Immature natural killer cell (primary cell): Measurements from ENCODE around the gene ULBP2. TPM values are rescaled to one million over a fixed set of nuclear protein-coding genes. Genes with fewer than 3 reads are reported as not detected.
"Not testable (repeated sequence)": the region's sequence is repeated elsewhere in the genome, so short reads cannot be mapped to it uniquely, and the experiment has no call there.

Experiments used
- DNase-seq, 3 donors: peaks; one replicate each; pipeline ENCODE4 v3.0.0; 2022; ENCODE audit warnings: mixed read lengths in 1 of 3
- H3K27ac Mint-ChIP-seq, 6 donors: one replicate each; pipeline ENCODE4 v1.8.0; 2020; ENCODE audit warnings: mixed read lengths in 6 of 6, mild to moderate bottlenecking in 5 of 6, inconsistent platforms in 4 of 6, moderate library complexity in 3 of 6
- H3K27me3 Mint-ChIP-seq, 3 donors: one replicate each; pipeline ENCODE4 v1.8.0; 2020 to 2021; ENCODE audit warnings: low read depth in 3 of 3, mild to moderate bottlenecking in 3 of 3, mixed read lengths in 3 of 3, moderate library complexity in 3 of 3, inconsistent platforms in 1 of 3
- H3K36me3 Mint-ChIP-seq, 3 donors: one replicate each; pipeline ENCODE4 v1.8.0; 2020; ENCODE audit warnings: mixed read lengths in 3 of 3, inconsistent platforms in 2 of 3, mild to moderate bottlenecking in 2 of 3
- H3K4me1 Mint-ChIP-seq, 2 donors: one replicate each; pipeline ENCODE4 v1.8.0; 2020; ENCODE audit warnings: inconsistent platforms in 2 of 2, mild to moderate bottlenecking in 2 of 2, mixed read lengths in 2 of 2, moderate library complexity in 1 of 2
- H3K4me3 Mint-ChIP-seq, 5 donors: one replicate each; pipeline ENCODE4 v1.8.0; 2020; ENCODE audit warnings: mild to moderate bottlenecking in 5 of 5, mixed read lengths in 5 of 5, inconsistent platforms in 3 of 5, moderate library complexity in 3 of 5
- H3K9me3 Mint-ChIP-seq, 6 donors: one replicate each; pipeline ENCODE4 v1.8.0; 2020; ENCODE audit warnings: mild to moderate bottlenecking in 6 of 6, mixed read lengths in 6 of 6, inconsistent platforms in 4 of 6, moderate library complexity in 3 of 6
- polyA plus RNA-seq, 3 donors: library from polyadenylated mRNA; unstranded; fragments of 300-500 nt; fragmentation: Illumina TruSeq; gene quantifications; one replicate each; pipeline ENCODE4 v1.2.3, GENCODE V29; 2021

The ULBP2 gene
- polyA plus RNA-seq, 3 donors from 2014 or later: 0.83 to 0.88 TPM; not detected in 1

DNA sequence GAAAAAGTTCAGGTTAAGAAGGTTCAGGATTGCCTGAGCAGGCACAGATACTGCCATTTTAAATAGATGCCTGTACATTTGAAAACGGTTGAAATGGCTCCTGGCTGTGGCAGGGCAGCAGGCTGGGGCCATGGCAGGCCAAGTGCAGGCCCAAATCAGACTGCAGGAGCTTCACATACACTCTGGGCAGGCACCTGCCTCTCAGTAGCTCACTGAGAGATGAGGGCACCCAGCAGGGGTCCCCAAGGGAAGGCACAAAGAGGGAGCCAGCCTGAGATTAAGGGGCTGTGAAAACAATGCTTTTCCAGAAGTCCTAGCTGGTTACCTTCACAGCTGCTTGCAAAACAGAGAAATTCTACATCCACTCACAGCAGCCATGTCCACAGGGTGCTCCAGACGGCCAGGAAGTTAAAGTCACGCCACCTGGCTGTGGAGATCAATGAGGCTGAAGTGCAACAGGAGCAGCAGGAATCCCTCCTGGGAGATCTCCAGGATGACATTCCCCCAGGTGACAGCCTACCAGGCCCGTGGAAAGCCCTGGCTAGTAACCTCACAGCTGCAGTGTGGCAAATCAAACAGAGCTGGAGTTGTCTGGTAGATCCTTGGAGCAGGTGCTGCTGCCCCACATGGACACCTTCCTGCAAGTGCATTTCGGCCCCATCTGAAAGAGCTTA lies 37.7 kb upstream of the ULBP2 start:
- no peaks in the 10 kb centered on the region for H3K4me1 Mint-ChIP-seq
- H3K27ac Mint-ChIP-seq: no peak overlapping the region
- DNase-seq: no peak
- peaks cover 0 to 8% (median 2%) of the 10 kb centered on the region in 6 donors for H3K9me3 Mint-ChIP-seq
- peaks cover 4 to 5% (median 4%) of the 10 kb centered on the region in 3 donors for H3K36me3 Mint-ChIP-seq
- no peak overlapping the region for H3K4me3 Mint-ChIP-seq
- H3K27me3 Mint-ChIP-seq: peaks cover 5 to 7% (median 6%) of the 10 kb centered on the region in 3 donors

DNA sequence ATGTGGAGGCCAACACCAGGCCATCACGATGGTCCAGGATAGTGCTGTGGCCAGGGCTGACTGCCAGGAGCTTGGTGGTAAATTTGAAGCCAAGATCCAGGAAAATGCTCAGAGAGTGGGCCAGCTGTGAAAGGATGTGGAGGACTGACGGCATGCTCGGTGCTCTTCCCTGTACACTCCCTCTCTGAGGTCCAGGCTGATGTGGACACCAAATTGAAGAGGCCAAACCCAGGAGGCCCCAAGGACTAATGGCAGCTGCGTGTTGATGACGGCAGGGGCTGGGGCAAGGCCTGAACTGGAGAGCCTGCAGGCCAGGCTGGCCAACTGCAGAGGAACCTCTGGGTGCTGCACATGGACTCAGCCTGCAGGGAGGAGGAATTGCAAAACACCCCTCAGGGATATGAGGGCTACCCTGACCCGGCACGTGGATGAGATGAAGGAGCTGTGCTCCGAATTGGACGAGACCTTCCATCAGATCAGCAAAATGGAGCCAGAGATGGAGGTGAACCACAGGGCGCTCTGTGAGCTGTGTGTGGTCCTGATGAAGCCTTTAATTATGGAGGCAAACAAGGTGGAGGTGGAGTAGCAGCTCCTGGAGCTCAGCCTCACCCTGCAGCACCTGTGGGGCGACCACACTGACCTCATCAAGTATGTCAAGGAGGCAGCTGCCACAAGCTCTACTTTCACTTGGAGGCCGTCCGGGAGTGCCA lies 37.0 kb upstream of the ULBP2 start:
- no peak for DNase-seq
- Mint-ChIP-seq H3K9me3 (peaks cover 0 to 8% (median 2%) of the 10 kb centered on the region in 6 donors), H3K27me3 (peaks cover 2 to 7% (median 6%) of the 10 kb centered on the region in 3 donors), H3K4me1 (no peaks in the 10 kb centered on the region), H3K27ac (no peak overlapping the region), H3K4me3 (no peak overlapping the region), H3K36me3 (peaks cover 4 to 5% (median 4%) of the 10 kb centered on the region in 3 donors)

DNA sequence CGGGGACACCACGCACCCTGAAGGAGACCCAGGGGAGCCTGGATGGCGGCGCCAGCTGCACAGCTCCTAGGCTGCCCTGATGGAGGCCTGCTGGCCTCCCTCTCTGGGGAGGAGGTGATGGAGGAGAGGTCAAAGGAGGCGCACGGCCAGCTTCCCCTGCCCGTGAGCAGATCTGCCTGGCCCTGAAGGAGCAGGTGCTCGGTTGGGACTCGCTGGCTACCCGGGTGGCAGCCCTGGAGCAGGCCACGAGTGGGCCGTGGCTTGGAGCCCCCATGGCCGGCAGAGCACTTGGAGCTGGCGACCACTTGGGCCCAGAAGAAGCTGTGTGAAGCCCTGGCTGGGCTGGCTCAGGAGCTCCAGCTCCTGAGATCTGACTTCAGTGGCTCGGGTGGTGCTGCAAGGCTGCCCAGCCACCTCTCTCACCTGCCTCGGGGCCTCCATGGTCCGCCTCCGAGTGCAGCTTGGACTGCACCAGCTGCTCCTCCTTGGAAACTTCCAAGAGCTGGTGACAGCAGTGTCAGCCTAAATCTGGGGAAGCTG lies 36.4 kb upstream of the ULBP2 start:
- Mint-ChIP-seq H3K36me3 (peaks cover 4 to 5% (median 4%) of the 10 kb centered on the region in 3 donors), H3K4me1 (no peaks in the 10 kb centered on the region), H3K4me3 (no peak overlapping the region), H3K27ac (no peak overlapping the region), H3K9me3 (peaks cover 0 to 8% (median 2%) of the 10 kb centered on the region in 6 donors), H3K27me3 (peaks cover 3 to 6% (median 5%) of the 10 kb centered on the region in 3 donors)
- DNase-seq: no peak

DNA sequence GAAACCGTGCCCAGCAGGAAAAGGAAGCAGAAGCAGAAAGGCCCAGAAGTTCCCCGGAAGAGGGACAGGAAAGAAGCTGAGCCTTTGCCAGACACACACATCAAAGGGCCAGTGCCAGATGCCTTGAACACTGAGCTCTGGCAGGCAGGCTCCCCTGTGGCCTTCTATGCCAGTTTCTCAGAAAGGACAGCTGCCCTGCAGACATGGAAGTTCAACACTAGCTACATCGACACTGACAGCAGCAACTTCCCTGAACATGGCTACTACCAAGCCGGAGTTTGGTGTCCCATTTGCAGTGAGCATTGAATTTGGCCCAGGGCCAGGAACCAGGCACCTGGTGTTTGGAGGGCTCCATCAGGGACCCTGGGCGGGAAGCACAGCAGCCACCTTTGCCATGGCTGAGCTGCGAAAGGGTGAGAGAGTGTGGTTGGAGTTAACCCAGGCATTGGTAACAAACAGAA lies 35.9 kb upstream of the ULBP2 start:
- no peaks in the 10 kb centered on the region for H3K4me1 Mint-ChIP-seq
- H3K4me3 Mint-ChIP-seq: no peak overlapping the region
- H3K27me3 Mint-ChIP-seq: peaks cover 3 to 8% (median 6%) of the 10 kb centered on the region in 3 donors
- H3K27ac Mint-ChIP-seq: no peak overlapping the region
- DNase-seq: no peak
- peaks cover 4 to 5% (median 4%) of the 10 kb centered on the region in 3 donors for H3K36me3 Mint-ChIP-seq
- peaks cover 0 to 8% (median 2%) of the 10 kb centered on the region in 6 donors for H3K9me3 Mint-ChIP-seq

DNA sequence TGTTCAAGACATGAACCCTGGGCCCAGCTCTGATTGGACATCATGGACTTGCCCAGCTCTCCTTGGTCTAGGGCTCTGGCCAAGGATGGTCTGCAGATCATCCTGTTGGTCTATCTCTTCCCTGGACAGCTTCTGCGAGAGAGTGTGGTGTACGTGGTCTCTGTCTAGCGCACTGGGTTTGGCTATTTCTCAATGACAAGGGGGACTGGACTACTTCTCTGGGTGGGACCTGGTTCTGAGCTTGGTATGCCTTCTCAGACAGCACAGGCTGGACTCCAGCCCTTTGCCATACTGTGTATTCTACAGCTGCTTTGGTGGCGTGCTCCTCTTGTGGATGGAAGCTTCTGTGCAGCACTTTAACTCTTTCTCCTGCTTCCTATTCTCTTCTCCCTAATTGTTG lies 35.4 kb upstream of the ULBP2 start:
- no peak overlapping the region for H3K4me3 Mint-ChIP-seq
- no peaks in the 10 kb centered on the region for H3K4me1 Mint-ChIP-seq
- peaks cover 3 to 11% (median 8%) of the 10 kb centered on the region in 3 donors for H3K27me3 Mint-ChIP-seq
- no peak overlapping the region for H3K27ac Mint-ChIP-seq
- H3K36me3 Mint-ChIP-seq: peaks cover 4 to 5% (median 4%) of the 10 kb centered on the region in 3 donors
- peaks cover 0 to 8% (median 2%) of the 10 kb centered on the region in 6 donors for H3K9me3 Mint-ChIP-seq
- DNase-seq: no peak

DNA sequence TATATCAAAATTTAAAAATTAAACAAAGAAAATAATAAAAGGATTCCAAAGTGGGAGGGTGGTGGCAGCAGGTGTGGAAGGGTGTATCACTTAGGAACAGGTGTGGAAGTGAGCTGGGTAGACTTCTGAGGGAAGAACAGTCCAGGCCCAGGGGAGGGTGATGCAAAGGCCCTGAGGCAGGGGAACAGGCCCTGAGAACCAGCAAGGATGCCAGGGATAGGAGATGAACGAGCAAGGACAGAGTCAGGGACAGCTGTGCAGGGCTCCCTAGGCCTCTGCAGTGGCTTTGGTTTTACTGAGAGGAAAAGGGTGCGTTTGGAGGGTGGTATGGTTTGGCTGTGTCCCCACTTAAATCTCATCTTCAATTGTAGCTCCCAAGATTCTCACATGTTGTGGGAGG lies 34.5 kb upstream of the ULBP2 start:
- Mint-ChIP-seq H3K36me3 (peaks cover 4 to 5% (median 4%) of the 10 kb centered on the region in 3 donors), H3K27me3 (peaks cover 3 to 14% (median 9%) of the 10 kb centered on the region in 3 donors), H3K4me1 (no peaks in the 10 kb centered on the region), H3K9me3 (peaks cover 0 to 8% (median 2%) of the 10 kb centered on the region in 6 donors), H3K27ac (no peak overlapping the region), H3K4me3 (no peak overlapping the region)
- no peak for DNase-seq

DNA sequence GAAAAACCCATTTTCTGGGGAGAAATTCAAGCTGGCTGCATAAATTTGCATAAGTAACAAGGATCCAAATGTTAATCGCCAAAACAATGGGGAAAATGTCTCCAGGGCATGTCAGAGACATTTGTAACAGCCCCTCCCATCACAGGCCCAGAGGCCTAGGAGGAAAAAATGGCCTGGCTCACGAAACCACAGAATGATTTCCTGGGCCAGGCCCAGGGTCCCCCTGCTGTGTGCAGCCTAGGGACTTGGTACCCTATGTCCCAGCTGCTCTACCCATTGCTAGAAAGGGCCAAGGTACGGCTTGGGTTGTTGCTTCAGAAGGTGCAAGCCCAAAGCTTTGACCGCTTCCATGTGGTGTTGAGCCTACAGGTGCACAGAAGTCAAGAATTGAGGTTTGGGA lies 33.3 kb upstream of the ULBP2 start:
- peaks cover 3 to 18% (median 11%) of the 10 kb centered on the region in 3 donors for H3K27me3 Mint-ChIP-seq
- not testable (repeated sequence) for H3K27ac Mint-ChIP-seq

DNA sequence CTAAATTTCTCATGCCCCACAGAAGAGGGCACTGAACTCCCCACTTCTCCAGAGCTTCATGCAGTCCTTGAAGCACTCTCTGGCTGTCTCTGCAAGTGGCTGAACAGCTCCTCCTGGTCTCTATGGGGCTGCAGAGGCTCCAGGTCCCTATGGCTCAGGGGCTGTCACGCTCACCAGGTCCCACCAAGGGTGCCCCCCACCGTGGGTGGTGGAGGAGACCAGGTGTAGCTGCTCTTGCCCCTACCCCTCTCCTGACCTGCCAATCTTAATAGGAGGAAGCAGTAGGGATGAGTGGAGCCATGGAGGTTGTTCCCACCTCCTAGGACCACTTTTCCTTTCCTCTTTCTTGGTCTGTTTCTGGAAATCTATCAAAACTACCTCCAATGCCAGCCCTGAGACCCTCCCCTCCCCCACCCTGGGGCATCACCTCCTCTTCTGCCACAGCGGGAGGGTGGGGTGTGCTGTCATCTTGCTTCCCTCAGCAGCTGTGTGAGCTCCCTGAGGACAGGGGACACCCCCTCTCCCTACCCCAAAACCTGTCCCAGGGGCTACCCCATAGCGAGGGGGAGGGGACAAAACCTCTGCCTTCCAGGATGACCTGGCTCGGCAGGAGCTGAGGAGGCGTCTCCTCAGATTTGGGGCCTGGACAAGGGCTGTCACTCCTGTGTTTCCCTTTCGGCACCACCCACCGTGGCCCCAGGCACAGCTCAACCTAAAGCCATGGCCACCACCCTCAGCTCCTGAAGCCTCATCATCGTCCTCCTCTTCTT lies 31.9 kb upstream of the ULBP2 start:
- Mint-ChIP-seq H3K4me3 (no peak overlapping the region), H3K9me3 (peaks cover 0 to 8% (median 2%) of the 10 kb centered on the region in 6 donors), H3K36me3 (peaks cover 4 to 5% (median 4%) of the 10 kb centered on the region in 3 donors), H3K27ac (no peak overlapping the region), H3K4me1 (no peaks in the 10 kb centered on the region), H3K27me3 (peaks cover 3 to 18% (median 14%) of the 10 kb centered on the region in 3 donors)
- no peak for DNase-seq

More for the DNA sequence above, 33.3 kb upstream of the ULBP2 start:
- H3K4me3 Mint-ChIP-seq, DNase-seq, H3K9me3 Mint-ChIP-seq, H3K4me1 Mint-ChIP-seq, H3K36me3 Mint-ChIP-seq: not testable (repeated sequence)

DNA sequence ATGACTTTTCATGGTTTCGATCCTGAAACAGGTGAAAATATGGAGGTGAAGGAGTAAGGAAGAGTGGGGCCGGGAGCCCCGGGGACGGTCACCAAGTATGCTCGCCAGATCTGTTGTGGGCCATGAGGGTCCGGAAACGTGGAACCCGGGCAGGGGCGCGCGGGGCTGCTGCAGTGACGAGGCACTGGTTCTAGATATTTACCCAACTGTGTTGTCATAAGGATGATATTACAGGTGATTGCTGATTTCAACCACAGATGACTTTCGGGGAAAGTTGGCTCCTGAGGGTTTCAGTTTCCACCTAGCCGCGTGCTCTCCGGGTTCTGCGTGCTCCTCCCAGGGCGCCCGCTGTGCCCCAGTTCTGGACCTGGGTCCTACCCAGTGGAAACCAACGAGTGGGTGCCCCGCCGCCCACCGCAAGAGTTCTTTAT lies 31.1 kb upstream of the ULBP2 start:
- H3K27me3 Mint-ChIP-seq: peaks cover 3 to 18% (median 14%) of the 10 kb centered on the region in 3 donors
- H3K4me1 Mint-ChIP-seq: no peaks in the 10 kb centered on the region
- DNase-seq: no peak
- no peak overlapping the region for H3K27ac Mint-ChIP-seq
- peaks cover 0 to 8% (median 2%) of the 10 kb centered on the region in 6 donors for H3K9me3 Mint-ChIP-seq
- peaks cover 4 to 5% (median 4%) of the 10 kb centered on the region in 3 donors for H3K36me3 Mint-ChIP-seq
- no peak overlapping the region for H3K4me3 Mint-ChIP-seq

DNA sequence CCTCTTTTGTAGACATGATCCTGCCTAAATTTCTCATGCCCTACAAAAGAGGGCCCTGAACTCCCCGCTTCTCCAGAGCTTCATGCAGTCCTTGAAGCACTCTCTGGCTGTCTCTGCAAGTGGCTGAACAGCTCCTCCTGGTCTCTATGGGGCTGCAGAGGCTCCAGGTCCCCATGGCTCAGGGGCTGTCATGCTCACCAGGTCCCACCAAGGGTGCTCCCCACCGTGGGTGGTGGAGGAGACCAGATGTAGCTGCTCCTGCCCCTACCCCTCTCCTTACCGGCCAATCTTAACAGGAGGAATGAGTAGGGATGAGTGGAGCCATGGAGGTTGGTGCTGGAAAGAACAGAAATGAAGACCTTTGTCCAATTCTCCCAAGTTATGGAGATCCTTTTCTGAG lies 29.1 kb upstream of the ULBP2 start:
- H3K27me3 Mint-ChIP-seq: peaks cover 3 to 16% (median 15%) of the 10 kb centered on the region in 3 donors
- not testable (repeated sequence) for H3K9me3 Mint-ChIP-seq, H3K4me1 Mint-ChIP-seq, H3K4me3 Mint-ChIP-seq, H3K36me3 Mint-ChIP-seq, DNase-seq, H3K27ac Mint-ChIP-seq

DNA sequence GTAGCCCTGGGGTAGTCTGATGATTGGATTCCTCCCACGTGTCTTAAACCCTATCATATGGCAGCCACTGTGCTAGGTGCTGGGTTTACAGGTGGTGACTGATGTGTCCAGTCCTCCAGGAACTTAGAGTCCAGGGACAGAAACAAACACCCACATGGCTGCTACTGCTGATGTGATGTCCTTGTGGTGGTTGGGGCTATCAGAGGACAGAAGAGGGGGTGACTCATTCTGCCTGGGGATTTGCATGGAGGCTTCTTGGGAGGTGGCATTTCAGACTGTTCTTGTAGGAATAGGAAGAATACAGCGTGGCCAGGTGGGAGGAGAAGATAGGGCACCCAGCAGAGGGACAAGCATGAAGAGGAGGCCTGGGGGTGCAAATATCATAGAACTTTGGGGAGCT lies 28.7 kb upstream of the ULBP2 start:
- peaks cover 3 to 16% (median 13%) of the 10 kb centered on the region in 3 donors for H3K27me3 Mint-ChIP-seq

DNA sequence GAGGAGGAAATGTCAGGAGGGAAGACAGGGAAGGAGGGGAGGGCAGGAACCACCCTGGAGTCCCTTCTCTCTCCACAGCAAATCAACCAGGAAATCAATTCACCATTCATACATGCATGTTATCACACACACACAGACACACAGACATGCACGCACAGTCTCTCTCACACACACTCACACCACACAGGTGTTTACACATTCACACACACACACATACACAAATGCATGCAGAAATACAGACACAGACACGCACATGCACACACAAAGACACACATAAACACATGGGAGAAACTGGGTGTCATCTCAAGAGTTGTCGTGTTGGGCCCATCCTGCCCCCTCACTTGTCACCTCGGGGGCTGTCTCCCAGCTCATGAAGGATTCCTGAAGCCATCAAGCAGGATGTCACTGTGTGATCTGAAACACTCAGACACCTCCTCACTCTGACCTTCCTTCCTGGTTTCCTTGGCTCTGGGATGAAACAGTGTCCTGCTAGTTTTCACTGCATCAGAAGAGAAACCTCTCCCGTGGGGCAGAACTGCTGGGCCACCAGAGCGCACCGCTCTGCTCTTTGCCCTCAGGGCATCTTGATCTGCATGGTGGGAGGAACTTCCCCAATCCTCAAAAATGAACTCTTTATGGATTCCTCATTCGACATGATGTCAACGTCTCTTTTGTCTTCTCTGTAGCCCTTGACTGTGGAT lies 28.1 kb upstream of the ULBP2 start:
- Mint-ChIP-seq H3K4me1 (no peaks in the 10 kb centered on the region), H3K27me3 (peaks cover 5 to 16% (median 15%) of the 10 kb centered on the region in 3 donors), H3K27ac (no peak overlapping the region), H3K4me3 (no peak overlapping the region), H3K36me3 (no peaks in the 10 kb centered on the region), H3K9me3 (peaks cover 0 to 2% (median 0%) of the 10 kb centered on the region in 6 donors)
- no peak for DNase-seq

More for the DNA sequence above, 28.7 kb upstream of the ULBP2 start:
- H3K9me3 Mint-ChIP-seq: peaks cover 0 to 3% (median under 1%) of the 10 kb centered on the region in 6 donors
- no peak for DNase-seq
- H3K36me3 Mint-ChIP-seq: peaks cover under 1 to 2% (median 2%) of the 10 kb centered on the region in 3 donors
- H3K27ac Mint-ChIP-seq: no peak overlapping the region
- no peaks in the 10 kb centered on the region for H3K4me1 Mint-ChIP-seq
- no peak overlapping the region for H3K4me3 Mint-ChIP-seq
